Caki2 (cell line): ENCODE measurements around the gene SPRR2B. TPM values are rescaled to one million over a fixed set of nuclear protein-coding genes. Genes with fewer than 3 reads are reported as not detected.
"Not testable (repeated sequence)": the region's sequence is repeated elsewhere in the genome, so short reads cannot be mapped to it uniquely, and the experiment has no call there.

ENCODE experiments used
- DNase-seq: peaks from one replicate; pipeline ENCODE4 v3.0.0-alpha.2; 2015; ENCODE audit warnings: low read depth
- in situ Hi-C: cut with HindIII; loops from 2 replicates; pipeline ENCODE4 v1.10.0; 2016; ENCODE audit warnings: low sequenced_read_pairs, low pct_unique_long_range_greater_than_20kb, mixed read lengths
- total RNA-seq: library from RNA; depleted of rRNA; stranded (reverse); fragments of >200 nt; shearing (Covaris generic); gene quantifications from 2 replicates; pipeline ENCODE4 v1.2.3, GENCODE V29; 2014; ENCODE audit warnings: low replicate concordance; rRNA removed

Gene SPRR2B
- total RNA-seq, 1 experiment from 2014 or later = not detected

GRCh38 chr1:153049211-153049610 is 22.2 kb downstream of the SPRR2B start:
- no peak for DNase-seq
- in situ Hi-C loops = no loop called here

GRCh38 chr1:153040950-153041631 is 30.3 kb downstream of the SPRR2B start, which contains the start of gene SPRR2D:
Gene SPRR2D (minus strand): TSS chr1:153041120. CDS start chr1:153040346, 774 bp downstream.
- in situ Hi-C loops = no loop called here
- DNase-seq = no peak

- no peak for DNase-seq
- in situ Hi-C loops = no loop called here
Observed at GRCh38 chr1:153035211-153035610, 36.2 kb downstream of the SPRR2B start.

DNA sequence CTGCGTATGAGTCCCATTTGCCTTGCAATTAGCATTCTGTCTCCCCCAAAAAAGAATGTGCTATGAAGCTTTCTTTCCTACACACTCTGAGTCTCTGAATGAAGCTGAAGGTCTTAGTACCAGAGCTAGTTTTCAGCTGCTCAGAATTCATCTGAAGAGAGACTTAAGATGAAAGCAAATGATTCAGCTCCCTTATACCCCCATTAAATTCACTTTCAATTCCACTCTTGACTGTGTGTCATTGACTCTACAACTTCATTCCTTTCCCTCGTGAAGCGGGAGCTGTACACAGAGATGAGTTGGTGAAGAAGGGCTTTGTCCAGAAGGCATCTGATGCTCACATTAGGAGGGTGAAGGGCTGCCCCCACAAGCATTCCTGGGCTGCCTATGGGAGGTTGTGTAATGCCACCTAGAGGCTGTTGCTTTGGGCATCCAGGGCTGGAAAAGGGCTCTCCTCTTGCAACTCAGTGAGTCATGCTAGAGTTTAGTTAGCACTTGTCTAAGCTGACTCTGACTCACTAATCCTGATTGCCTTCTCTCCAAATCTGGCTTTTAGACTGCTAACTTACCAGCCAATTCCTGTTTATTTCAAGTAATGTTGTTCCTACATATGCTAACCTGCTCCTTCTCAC is 38.6 kb downstream of the SPRR2B start:
- in situ Hi-C loops = no loop called here
- DNase-seq = peak; percentile 25

DNA sequence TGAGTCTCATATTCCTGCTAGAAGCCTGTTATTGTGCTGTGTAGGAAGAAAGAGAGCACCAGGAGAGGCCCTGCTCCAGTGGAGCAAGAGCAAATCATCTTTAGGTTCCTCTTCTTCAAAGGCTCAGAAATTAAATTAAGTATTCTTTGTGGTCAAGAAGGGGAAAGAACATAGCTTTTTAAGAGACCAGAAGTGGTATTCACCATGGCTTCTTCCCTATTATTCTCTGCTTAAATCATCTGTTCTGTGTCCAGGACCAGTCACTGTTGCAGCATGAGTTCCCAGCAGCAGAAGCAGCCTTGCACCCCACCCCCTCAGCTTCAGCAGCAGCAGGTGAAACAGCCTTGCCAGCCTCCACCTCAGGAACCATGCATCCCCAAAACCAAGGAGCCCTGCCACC is 39.3 kb downstream of the SPRR2B start:
- no peak for DNase-seq
- in situ Hi-C loops = no loop called here

DNA sequence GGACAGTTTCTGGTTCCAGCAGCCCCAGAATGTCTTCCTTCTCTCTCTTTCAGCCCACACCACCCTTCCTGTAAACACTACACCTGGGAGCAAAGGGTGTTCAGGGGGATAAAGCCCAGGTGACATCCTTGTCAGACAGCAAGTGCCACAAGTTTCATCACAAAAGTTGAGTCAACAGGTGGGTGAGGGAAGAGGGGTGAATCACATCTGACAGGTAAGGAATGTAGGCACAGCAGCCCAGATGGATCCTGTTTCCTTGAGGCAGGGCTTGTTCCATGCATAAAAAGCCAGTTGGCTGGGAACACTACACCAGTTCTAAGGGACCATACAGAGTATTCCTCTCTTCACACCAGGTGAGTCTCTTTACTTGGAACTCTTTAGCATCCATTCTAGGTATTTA is 40.5 kb downstream of the SPRR2B start, which contains the start of gene SPRR1B:
TSS of gene SPRR1B (plus strand) at position 309 of the 400 bp plus-strand sequence. CDS start 1,143 bp downstream, outside the sequence.
- in situ Hi-C loops = no loop called here
- DNase-seq = no peak

GRCh38 chr1:153028766-153029165 is 42.6 kb downstream of the SPRR2B start:
- in situ Hi-C loops = no loop called here
- DNase-seq = no peak

- in situ Hi-C loops = no loop called here
- no peak for DNase-seq
Observed at GRCh38 chr1:153025797-153026196, 45.6 kb downstream of the SPRR2B start.

DNA sequence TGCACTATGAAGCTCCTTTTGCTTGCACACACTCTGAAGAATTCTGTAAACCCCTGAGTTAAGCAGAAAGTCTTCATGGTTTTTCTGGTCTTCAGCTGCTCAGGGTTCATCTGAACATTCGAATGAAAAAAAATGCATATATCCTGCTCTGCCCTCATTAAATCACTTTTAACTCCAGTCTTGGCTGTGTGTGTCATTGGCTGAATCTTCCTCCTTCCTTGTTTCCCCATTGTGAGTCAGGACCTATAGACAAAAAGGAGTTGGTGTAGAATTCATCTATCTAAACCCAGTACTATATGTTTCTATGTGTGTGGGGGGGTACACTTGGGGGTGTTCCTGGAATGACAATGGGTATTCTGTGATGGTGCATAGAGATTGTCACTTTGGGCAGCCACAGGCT is 47.0 kb downstream of the SPRR2B start:
- in situ Hi-C loops = no loop called here
- DNase-seq = no peak

GRCh38 chr1:153023109-153023508 is 48.3 kb downstream of the SPRR2B start:
- no peak for DNase-seq

DNA sequence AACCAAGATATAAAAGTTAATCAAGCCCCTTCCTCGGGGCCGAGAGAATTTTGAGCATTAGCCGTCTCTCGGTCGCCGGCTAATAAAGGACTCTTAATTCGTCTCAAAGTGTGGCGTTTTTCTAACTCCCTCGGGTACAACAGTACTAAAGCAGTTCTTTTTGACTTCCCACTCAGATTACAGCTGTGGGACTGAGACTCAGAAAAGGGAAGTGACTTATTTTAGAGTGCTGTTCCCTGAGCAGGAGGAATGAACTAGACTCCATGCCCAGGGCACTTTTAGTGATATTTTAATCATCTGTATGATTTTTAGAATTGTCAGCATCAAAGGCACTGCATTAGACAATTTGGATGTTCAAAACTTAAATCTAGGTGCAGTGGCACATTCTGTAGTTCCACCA is 49.1 kb downstream of the SPRR2B start:
- in situ Hi-C loops, DNase-seq: not testable (repeated sequence)

More at GRCh38 chr1:153023109-153023508, 48.3 kb downstream of the SPRR2B start:
- in situ Hi-C loops = no loop called here

DNA sequence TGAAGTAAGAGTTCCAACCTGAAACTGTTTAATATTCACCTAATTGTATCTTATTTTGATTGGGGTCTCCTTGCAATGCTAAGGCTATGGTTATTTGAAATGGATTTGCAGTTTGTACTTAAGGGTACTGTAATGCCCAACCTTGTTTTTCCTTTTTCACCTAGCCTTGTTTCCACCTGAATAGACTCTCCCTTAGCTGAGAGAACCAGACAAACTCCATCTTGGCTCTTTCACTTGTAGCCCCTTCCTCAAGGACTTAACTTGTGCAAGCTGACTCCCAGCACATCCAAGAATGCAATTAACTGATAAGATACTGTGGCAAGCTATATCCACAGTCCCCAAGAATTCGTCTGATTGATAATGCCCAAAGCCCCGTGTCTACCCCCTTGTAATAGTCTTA is 49.6 kb downstream of the SPRR2B start:
- in situ Hi-C loops, DNase-seq: not testable (repeated sequence)

Other genes with a start within 250 kb of the SPRR2B start
- not detected in 2 replicates for gene LCE1A, start 244.1 kb downstream of the SPRR2B start, total RNA-seq
- not detected in 2 replicates for gene LCE6A, start 228.8 kb downstream of the SPRR2B start, total RNA-seq
- not detected in 2 replicates for gene LCE7A, start 211.6 kb downstream of the SPRR2B start, total RNA-seq
- not detected in 2 replicates for gene SMCP, start 193.3 kb downstream of the SPRR2B start, total RNA-seq
- not detected in 2 replicates for gene IVL, start 163.1 kb downstream of the SPRR2B start, total RNA-seq
- not detected in 2 replicates for gene SPRR5, start 124.4 kb downstream of the SPRR2B start, total RNA-seq
- gene SPRR4, start 101.0 kb downstream of the SPRR2B start, total RNA-seq = not detected in 2 replicates
- not detected in 2 replicates for gene SPRR1A, start 87.5 kb downstream of the SPRR2B start, total RNA-seq
- gene SPRR3, start 69.9 kb downstream of the SPRR2B start, total RNA-seq = not detected in 2 replicates
- not detected in 2 replicates for gene SPRR1B, start 40.4 kb downstream of the SPRR2B start, total RNA-seq
- gene SPRR2D, start 30.5 kb downstream of the SPRR2B start, total RNA-seq = not detected in 2 replicates
- gene SPRR2A, start 14.1 kb downstream of the SPRR2B start, total RNA-seq = not detected in 2 replicates
- not detected in 2 replicates for gene SPRR2E, start 22.9 kb upstream of the SPRR2B start, total RNA-seq
- gene SPRR2F, start 41.9 kb upstream of the SPRR2B start, total RNA-seq = not detected in 2 replicates
- not detected in 2 replicates for gene SPRR2G, start 79.3 kb upstream of the SPRR2B start, total RNA-seq
- not detected in 2 replicates for gene LELP1, start 131.8 kb upstream of the SPRR2B start, total RNA-seq
- not detected in 2 replicates for gene PRR9, start 146.0 kb upstream of the SPRR2B start, total RNA-seq
- not detected in 2 replicates for gene LORICRIN, start 188.1 kb upstream of the SPRR2B start, total RNA-seq
- not detected in 2 replicates for gene PGLYRP3, start 241.3 kb upstream of the SPRR2B start, total RNA-seq